ENCODE data around the gene ZNF503.
A peak's percentile ranks its signal among the peaks of the same experiment; 100 is the strongest.
"Not testable (repeated sequence)": the region's sequence is repeated elsewhere in the genome, so short reads cannot be mapped to it uniquely, and the experiment has no call there.

The ZNF503 gene

DNA sequence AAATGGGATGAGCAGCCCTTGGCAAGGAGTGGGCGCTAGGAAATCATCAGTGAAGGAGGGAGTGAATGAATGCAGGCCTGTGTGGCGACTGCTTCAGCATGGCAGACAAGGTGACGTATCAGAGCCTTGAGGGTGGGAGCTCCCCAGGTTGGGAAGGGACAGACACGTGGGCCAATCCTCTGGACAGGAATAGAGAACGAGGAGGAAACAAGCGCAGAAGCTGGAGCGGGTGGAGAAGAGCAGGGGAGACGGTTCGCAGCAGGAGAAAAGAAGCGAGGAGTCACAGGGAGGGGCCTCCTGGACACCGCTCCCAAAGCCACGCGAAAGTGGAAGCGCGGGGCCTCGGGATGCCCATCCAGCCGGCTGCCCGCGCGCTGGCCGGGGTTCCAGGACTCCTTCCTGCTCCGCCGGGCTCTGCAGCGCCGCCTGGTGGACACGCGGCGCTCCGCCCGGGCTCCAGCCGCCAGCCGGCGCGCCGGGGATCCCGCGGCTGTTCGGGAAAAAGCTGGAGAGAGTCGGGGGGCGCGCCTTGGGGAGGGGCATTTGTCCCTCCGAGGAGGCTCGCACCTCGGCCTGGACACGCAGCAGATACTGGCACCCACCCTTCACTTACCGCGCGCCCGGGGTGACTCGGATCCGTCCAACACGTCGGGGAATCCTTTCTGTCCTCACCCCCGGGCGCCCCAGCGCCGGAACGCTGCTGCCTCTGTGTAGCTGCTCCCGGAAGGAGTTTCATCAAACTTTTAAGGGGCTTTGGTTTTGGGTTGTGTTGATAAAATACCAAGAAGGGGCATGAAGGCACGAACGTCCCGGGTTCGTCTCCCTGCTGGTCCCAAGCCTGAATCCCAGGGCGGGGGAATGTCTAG lies 6.3 kb downstream of the ZNF503 start:
- peak; percentile 60 for DNase-seq (ENCODE audit: low read depth)

DNA sequence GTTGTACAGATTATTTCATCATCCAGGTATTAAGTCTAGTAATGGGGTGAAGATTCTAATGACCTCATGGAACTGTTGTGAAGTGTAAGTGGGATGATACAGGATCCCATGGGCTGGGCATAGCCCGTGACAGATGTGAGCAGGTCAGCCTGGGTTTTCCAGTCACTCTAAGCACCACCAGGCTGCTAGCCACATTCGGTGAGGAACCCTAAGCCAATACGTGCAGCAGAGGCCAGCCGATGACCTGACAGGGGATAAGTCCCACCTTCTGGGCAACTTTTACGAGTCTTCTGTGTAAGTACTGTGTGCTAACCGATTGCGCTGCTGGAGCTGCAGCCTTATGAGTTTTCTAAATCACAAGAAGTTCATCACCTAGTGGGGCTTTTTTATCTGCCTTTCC lies 7.3 kb downstream of the ZNF503 start:
- no peak for DNase-seq (ENCODE audit: low read depth)

DNA sequence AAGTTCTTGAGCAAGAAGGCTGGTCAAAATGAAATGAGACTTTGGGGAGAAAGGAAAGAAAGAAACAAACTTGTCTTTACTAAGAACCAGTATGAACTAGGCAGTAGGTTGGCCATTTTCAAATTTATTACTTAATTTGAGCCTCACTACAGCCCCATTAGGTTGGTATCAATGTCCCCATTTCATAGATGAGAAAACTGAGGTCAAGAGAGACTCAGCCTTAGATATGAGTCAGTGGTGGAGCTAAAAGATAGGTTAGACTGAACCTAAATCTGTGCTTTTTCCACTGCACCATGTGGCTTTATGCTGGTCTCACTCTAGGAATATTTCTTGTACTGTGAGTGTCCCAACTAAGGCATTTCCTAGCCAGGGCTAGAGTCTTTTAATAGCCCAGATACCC lies 8.8 kb downstream of the ZNF503 start:
- no peak for DNase-seq (ENCODE audit: low read depth)

DNA sequence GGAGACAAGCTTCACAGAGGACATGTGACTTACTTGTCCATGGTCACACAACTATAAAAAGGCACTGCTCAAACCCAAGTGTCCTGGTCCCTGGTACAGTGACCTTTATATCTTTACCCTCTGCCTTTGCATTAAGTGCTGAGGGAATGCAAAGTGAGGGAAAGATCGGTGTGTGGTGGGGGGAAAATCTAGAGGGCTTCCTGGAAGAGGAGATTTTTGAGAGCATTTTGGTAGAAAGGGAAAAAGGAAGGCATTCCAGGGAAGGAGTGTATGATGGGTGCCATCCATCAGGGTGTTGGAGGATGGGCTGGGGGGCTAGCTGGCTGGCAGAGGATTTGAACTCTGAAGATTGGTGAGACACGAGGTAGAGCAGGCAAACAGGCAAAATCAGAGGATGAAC lies 9.3 kb downstream of the ZNF503 start:
- DNase-seq (ENCODE audit: low read depth), result no peak

DNA sequence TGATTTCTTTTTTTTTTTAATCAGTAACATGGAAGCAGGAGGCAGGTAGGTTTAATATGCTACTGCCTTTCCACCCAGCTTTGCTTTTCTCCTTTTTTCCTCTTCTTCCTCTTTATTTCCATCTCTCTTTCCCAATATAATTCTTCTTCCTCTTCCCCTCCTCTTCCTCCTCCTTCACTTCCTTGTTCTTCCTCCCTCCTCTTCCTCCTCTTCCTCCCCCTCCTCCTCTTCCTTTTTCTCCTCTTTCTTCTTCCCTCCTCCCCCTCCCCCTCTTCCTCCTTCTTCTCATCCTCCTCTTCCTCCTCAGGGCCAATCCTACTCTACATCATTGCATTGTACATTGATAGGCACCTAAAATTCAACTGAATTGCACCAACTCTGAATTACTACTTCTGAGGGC lies 11.4 kb downstream of the ZNF503 start:
- DNase-seq (ENCODE audit: low read depth), result no peak

DNA sequence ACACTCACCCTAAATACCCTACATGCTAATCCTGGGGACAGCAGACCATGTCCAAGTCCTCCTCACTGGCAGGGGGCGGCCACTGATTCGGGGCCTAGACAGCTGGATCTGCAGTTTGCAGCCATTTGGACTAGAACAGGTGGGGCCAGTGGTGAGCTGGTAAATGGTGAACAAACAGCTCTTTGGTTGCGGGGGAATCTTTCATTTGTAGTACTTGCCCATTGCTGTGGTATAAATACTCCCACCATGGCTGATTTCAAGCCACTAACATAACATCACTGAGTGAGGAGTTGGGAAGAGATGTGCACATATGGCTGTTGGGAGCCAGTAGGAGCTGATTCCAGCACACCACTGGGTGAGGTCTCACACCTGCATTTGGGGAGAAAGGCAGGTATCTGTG lies 13.5 kb downstream of the ZNF503 start:
- no peak for DNase-seq (ENCODE audit: low read depth)

DNA sequence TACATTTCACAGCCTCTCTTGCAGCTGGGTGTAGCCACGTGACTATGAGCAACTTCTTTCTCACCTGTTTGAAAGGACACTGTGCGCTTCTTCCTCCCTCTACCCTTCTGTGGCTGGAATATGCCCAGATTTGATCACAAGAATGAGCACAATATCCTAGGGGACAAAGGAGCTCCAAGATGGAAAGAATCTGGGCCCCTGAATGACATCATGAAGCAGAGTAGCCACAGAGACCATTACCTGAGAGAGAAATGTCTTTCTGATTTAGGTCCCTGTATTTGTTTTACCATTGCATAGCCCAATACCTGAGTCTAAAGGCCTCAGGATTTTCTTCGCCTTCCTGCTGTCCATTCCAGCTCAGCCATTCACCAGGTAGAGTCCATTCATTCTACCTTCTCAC lies 15.4 kb downstream of the ZNF503 start:
- no peak for DNase-seq (ENCODE audit: low read depth)

DNA sequence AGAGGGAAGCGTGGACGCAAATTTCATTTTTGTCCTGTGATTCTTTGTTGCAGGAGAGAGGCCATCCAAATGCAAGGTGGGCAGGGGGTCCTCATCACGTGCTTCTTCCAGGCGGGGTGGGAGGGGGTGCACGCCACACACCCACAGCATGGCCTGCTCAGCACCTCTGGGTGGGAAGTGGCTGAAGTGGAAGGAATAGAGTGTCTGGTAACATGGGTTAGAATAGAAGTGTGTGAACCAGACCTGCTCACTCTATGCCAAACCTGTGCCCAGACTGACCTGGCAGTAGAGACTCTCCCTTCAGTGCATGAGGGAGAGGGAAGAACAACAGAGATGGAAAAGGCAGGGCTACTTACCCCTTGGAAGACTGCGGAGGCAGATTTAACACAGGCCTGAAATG lies 21.7 kb downstream of the ZNF503 start:
- no peak for DNase-seq (ENCODE audit: low read depth)

DNA sequence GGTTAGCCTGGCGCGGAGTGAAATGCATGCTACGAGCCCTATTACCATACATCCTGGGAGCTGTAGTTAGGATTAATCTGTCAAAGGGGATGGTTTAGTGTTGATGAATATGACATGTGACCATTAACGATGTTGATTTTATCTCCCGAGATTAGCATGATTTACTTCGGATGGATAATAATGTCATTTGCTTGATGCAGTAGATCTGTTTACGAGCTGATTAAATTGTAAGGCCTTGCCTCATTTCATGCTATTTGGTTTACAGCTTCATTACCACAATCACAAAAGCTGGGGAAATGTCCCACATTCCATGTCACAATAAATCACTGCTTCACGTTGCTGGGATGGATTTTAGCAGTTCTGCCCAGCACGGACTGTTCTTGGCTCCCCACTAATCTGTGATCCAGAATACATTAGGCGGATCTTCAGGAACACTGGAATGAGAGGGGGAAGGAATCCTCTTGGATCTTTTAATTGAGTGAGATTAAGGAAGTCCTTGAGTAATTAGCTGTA lies 22.3 kb downstream of the ZNF503 start:
- DNase-seq (ENCODE audit: low read depth), result peak; percentile 32

DNA sequence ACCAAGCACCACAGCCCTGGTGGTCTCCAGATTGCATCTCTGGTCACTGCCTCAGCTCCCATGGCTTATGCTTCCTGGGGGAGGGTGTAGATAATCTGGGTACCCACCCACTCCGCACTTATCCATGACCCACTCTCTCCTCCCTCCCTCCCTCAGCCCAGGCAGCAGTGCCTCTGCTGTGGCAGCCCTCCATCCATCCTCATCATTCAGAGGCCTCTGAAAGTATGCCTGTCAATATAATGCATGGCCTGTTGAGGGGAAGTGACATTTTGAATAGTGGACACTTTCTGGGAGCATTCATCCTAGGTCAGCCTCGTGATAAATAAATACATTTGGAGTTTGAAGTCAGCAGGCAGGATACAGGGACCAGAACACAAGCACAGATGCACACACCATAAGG lies 23.2 kb downstream of the ZNF503 start:
- DNase-seq (ENCODE audit: low read depth), result no peak

DNA sequence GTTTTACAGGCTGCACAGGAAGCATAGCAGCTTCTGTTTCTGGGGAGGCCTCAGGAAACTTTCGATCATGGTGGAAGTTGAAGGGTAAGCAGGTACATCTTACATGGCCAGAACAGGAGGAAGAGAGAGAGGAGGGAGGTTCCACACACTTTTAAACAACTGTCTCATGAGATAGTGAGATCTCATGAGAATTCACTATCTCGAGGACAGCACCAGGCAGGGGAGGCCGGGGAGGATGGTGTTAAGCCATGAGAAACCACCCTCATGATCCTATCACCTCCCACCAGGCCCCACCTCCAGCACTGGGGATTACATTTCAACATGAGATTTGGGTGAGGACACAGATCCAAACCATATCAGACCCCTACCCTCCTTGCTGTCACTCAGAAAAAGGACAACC lies 23.7 kb downstream of the ZNF503 start:
- no peak for DNase-seq (ENCODE audit: low read depth)

DNA sequence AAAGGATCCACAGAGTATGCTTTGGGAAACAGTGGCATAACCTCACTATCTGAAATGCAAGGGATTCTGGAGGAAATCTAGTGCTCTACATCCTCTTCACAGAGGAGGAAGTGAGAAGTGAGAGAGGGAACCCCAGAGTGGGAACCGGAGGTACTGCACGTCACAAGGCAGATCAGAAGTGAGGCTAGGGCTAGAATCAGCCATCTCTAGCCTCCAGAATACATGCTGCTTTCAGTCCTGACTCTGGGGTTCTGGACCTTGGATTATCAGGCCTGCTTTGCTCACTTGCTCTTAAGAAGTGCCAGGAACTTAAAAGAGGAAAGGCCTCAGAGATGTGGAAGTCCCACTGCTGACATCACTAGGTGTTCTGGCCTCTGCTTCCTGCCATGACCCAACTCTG lies 25.7 kb downstream of the ZNF503 start:
- no peak for DNase-seq (ENCODE audit: low read depth)

DNA sequence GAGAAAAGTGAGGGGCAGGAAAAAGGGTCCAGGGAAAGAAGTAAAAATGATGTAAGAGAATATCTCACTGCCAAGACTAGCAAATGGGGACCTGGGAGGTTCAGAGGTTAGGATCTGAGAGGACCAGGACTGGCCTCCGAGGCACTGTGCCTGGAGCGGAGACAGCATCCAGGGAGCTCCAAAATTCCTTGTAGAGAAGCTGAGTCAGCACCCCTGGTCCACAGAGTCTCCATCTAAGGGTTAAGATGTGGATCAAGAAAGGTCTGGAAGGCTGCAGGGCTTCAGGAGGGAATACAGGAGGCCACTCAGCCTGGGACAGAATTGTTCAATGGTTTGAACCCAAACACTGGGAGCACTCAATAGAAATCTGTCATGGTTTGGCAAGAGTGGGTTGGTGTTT lies 30.6 kb downstream of the ZNF503 start:
- no peak for DNase-seq (ENCODE audit: low read depth)

DNA sequence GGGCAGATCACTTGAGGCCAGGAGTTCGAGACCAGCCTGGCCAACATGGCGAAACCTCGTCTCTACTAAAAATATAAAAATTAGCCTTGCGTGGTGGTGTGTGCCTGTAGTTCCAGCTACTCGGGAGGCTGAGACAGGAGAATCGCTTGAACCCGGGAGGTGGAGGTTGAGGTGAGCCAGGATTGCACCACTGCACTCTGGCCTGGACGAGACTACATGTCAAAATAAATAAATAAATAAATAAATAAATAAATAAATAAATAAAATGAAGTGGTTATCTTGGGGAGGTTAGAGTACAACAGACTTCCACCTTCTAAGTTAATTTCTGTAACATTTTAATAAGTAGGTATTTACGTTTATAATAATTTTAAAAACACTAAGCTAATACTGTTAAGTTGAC lies 31.7 kb downstream of the ZNF503 start:
- not testable (repeated sequence) for DNase-seq (ENCODE audit: low read depth)

DNA sequence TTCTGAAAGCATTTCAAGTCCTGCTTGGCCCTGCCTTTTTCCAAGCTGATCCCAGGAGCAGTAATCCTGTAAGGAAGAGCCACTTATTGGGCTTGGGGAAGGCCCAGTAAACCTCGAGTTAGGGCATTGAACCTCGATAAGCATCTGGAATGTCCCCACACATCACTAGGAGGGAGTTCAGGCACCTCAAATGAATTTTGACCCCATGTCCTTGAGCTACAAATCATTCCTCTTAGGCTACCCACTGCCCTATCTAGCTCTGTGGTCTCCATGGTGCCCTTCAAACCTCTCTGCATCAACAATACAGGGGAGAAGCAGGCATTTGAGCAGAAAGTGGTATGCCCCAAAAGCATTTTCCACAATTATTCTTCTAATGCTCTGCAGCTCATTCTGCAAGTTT lies 33.7 kb downstream of the ZNF503 start:
- no peak for DNase-seq (ENCODE audit: low read depth)

DNA sequence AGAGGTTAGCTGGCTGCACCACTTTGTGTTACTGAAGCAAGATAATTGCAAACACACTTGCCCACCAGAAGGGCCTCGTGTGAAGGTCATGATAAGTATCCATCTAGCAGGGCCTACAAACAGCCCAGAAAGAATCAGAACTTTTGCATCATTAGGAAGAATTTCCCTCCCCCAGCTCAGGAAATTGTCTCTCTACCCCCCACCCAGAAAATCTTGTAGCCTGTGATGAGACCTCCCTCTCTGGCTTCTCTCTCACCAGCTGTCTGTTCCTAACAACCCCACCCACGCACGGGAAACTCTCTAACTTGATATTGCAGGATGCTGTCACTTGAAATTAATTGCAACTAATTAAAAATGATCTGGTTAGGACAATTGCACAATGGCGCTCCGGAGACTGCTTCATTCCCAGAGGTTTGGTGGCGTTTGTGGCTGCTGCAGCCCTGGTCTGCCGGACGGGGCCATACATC lies 34.5 kb downstream of the ZNF503 start:
- DNase-seq (ENCODE audit: low read depth), result no peak

DNA sequence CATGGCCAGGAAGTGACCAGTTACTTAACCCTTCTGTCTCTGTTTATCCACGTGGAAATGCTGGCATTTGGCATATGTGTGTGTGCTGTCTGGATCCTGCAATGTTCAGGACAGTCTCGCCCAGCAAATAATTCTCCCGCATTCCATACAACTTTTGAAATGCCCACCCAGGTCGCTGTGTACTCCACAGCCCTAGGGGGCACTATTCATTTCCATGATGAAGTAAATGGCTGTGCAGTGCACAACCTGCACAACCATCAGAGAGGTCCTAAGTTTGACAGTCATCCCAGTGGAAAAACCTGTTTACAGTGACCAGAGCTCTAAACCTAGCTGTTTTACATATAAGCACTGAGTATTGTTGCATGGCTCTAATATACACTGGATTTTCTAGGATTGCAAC lies 38.1 kb downstream of the ZNF503 start:
- DNase-seq (ENCODE audit: low read depth), result no peak

DNA sequence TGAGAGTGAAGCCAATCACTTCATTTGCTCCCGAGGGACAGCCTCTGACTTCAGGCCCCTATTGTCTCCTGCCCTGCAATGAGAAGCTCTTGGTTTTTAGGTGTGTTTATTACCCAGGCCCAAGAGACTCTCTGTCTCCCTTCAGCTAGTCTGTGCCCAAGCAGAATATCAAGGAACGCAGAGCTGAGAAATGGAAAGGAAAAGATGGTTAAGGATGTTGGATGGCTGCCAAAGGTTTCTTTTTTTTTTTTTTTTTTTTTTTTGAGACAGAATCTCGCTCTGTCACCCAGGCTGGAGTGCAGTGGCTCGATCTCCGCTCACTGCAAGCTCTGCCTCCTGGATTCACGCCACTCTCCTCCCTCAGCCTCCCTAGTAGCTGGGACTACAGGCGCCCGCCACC lies 41.7 kb downstream of the ZNF503 start:
- DNase-seq (ENCODE audit: low read depth), result not testable (repeated sequence)

DNA sequence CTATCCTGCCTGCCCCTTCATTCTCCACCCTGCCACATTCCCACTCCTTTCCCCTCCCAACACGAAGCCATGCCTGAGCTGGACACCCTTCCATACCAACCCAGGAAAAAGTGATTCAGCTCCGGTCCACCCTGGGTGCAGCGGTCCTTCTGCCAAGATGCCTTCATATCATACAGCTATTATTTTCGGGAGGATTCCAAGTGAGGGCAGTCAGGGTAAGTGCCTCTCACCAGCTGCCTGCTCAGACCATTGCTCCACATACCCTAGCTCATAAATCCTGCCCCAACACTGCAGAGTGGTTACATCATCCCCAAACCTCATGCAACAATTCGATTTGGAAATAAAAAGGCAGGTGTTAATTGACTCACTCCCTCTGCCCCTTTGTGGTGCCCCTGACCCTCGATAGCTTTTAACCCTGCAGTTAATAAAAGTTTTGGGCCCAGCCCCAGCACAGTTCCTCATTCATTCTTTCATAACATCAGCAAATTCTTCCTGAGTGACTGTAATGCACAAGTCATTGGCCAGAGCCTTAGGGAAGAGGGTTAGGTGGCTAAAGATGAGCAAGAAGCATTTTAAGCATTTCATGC lies 42.6 kb downstream of the ZNF503 start:
- peak; percentile 91 for DNase-seq (ENCODE audit: low read depth)

DNA sequence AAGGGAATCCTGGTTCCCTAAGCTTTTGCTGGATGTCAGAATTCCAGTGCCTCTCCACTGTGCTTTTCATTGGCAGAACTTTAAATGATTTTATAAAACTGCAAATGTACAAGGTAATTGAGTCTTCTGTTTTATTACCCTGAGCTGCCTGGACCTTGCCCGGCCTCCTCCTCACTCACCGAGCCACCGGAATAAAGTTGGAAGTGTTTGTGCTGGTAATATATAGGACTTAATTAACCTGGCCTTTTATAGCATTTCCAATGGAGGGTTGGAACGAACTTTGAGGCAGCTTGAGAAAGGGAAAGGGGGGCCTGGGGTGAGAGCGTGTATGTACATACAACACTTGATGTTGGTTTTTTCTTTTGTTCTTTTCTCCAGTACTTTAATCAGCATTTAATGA lies 43.4 kb downstream of the ZNF503 start:
- DNase-seq (ENCODE audit: low read depth), result no peak

DNA sequence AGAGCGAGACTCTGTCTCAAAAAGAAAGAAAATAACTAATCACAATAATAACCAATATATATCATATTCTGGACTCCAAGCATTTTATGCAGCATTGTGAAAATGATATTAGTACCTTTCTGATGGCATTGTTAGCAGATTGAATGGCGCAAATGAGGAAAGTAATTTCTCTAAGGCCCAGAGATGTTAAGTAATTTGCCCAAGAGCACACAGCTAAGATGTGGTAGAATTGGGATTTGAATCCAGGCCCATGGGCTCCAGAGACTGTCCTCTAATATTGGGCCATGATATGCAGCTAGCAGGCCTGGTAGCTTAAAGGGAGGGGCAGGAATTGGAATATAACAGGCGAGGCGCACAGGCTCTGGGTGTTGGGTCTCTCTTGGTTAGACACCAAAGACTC lies 44.1 kb downstream of the ZNF503 start:
- DNase-seq (ENCODE audit: low read depth), result no peak

DNA sequence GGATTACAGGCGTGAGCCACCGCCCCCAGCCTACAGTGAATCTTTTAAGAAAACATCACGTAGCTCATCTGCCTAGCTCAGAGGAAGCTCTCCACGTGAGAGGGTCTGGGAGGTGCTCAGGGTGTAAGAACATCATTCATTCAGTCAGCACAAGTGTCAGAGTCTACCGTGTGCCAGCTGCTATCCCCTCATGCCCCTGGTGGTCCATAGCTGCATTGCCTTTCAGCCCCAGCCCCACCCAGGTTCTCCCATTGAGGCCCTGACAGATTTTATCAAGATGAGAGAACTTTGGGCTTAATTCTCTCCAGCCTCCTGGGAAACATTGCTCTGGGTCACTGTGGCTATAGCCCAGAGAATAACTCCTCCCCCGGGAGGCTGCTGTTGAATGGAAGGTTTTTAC lies 45.1 kb downstream of the ZNF503 start:
- no peak for DNase-seq (ENCODE audit: low read depth)

DNA sequence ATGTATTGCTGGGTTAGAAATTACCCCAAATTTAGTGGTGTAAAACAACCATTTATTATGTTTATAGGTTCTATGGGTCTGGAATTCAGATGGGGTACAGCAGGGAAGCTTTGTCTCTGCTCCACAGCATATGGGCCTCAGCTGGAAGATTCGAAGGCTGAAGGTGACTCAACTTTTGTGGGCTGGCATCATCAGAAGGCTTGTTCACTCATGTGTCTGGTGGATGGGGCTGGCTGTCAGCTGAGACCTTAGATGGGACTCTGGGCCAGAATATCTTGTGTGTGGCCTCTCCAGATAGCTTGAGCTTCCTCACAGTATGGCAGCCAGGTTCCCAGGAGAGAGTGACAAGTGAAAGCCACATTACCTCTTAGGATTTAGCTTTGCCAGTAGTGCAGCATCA lies 45.9 kb downstream of the ZNF503 start:
- DNase-seq (ENCODE audit: low read depth), result peak; percentile 3

DNA sequence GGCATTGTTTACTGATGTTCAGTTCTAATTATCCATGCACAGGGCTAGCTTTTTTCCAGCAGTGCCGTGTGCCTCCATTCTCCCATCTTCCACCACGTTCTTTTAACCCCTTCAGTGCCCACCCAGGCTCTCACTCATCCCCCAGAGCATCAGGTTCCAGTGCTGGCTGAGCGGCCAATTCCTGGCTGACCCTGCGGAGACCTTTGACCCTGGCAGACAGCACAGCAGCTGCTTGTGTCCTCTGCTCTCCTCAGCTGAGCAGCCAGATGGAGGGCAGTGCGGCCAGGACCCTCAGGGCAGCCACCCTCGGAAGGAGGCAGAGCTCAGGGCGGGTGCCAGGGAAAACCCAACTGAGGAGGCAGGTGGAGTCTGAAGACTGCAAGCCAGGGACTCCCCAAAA lies 48.4 kb downstream of the ZNF503 start:
- no peak for DNase-seq (ENCODE audit: low read depth)

All from EH (cell line).